HEK293 (cell line): ENCODE measurements around the gene CCR3.

Experiments
- CTCF ChIA-PET: fragments of 350-600 bp; formaldehyde crosslinking; extraction: SDS; loops from one replicate; lab custom pipeline; 2021; ENCODE audit warnings: antibody characterized with exemption; lab: Yijun Ruan, JAX
- POLR2A ChIA-PET: fragments of 300-600 bp; formaldehyde crosslinking; extraction: SDS; loops from one replicate; lab custom pipeline; 2020; ENCODE audit warnings: antibody characterized with exemption, inconsistent platforms; lab: Yijun Ruan, JAX
- H3K27ac ChIP-seq: fragments of 200-500 bp; sonication (Bioruptor generic); 2 replicates; pipeline ENCODE4 v1.5.1; 2014; ENCODE audit warnings: low read depth, low read length, control low read depth, inconsistent platforms; ENCODE audit errors: extremely low read depth
- H3K36me3 ChIP-seq, 2 experiments: fragments of 200-500 bp in 1 of 2; sonication (Bioruptor generic) in 1 of 2; 1 replicate in 1 of 2; 2 replicates in 1 of 2; pipeline ENCODE4 v1.5.1; 2014 to 2017; ENCODE audit warnings: inconsistent platforms in 2 of 2, low read length in 2 of 2; ENCODE audit not compliant: control insufficient read depth in 2 of 2, insufficient read depth in 1 of 2
- H3K4me1 ChIP-seq: fragments of 200-500 bp; sonication (Bioruptor generic); 2 replicates; pipeline ENCODE4 v1.5.1; 2014; ENCODE audit warnings: mild to moderate bottlenecking, low read length, inconsistent platforms; ENCODE audit not compliant: control insufficient read depth, insufficient read depth
- H3K4me3 ChIP-seq: 2 replicates; pipeline ENCODE4 v1.5.1; 2011; ENCODE audit warnings: low read depth, mild to moderate bottlenecking, control low read depth, low read length, moderate library complexity
- H3K9me3 ChIP-seq: fragments of 200-500 bp; sonication (Bioruptor generic); 2 replicates; pipeline ENCODE4 v1.5.1; 2014; ENCODE audit warnings: low read depth, low read length, inconsistent platforms; ENCODE audit not compliant: control insufficient read depth, insufficient read depth
- BCL11B ChIP-seq: fragments of 450-650 bp; formaldehyde crosslinking; IDR thresholded peaks from 2 replicates; pipeline ENCODE4 v1.5.1; 2016; ENCODE audit warnings: low read depth, missing biosample characterization, missing genetic modification characterization
- HOXC10 ChIP-seq: sonication (generic); formaldehyde crosslinking; IDR thresholded peaks from 2 replicates; pipeline ENCODE4 v1.8.1; 2023; ENCODE audit warnings: mild to moderate bottlenecking, missing genetic modification reagents
- OSR2 ChIP-seq: fragments of 450-650 bp; formaldehyde crosslinking; IDR thresholded peaks from 2 replicates; pipeline ENCODE4 v1.5.1; 2016; ENCODE audit warnings: missing biosample characterization, missing genetic modification characterization
- PRDM1 ChIP-seq: fragments of 450-650 bp; formaldehyde crosslinking; IDR thresholded peaks from 2 replicates; pipeline ENCODE4; 2016; ENCODE audit warnings: missing biosample characterization, missing genetic modification characterization
- RBAK ChIP-seq: fragments of 450-650 bp; formaldehyde crosslinking; IDR thresholded peaks from 2 replicates; pipeline ENCODE4 v1.5.1; 2016; ENCODE audit warnings: missing biosample characterization, missing genetic modification characterization
- SP2 ChIP-seq: fragments of 450-650 bp; formaldehyde crosslinking; IDR thresholded peaks from 2 replicates; pipeline ENCODE4 v1.5.1; 2016; ENCODE audit warnings: missing biosample characterization, missing genetic modification characterization
- SP3 ChIP-seq: fragments of 450-650 bp; formaldehyde crosslinking; IDR thresholded peaks from 2 replicates; pipeline ENCODE4 v1.5.1; 2016; ENCODE audit warnings: missing biosample characterization, missing genetic modification characterization
- ZBTB10 ChIP-seq: fragments of 450-650 bp; formaldehyde crosslinking; IDR thresholded peaks from 2 replicates; pipeline ENCODE4 v1.5.1; 2016; ENCODE audit warnings: missing biosample characterization, missing genetic modification characterization
- ZBTB48 ChIP-seq: fragments of 450-650 bp; formaldehyde crosslinking; IDR thresholded peaks from 2 replicates; pipeline ENCODE4 v1.5.1; 2016; ENCODE audit warnings: missing biosample characterization, missing genetic modification characterization
- ZFP37 ChIP-seq: fragments of 450-650 bp; formaldehyde crosslinking; IDR thresholded peaks from 2 replicates; pipeline ENCODE4 v1.5.1; 2016; ENCODE audit warnings: missing biosample characterization, missing genetic modification characterization
- ZNF148 ChIP-seq: fragments of 450-650 bp; formaldehyde crosslinking; IDR thresholded peaks from 2 replicates; pipeline ENCODE4 v1.5.0; 2017; ENCODE audit warnings: missing biosample characterization, missing genetic modification characterization, borderline replicate concordance
- ZNF214 ChIP-seq: fragments of 450-650 bp; formaldehyde crosslinking; IDR thresholded peaks from 2 replicates; pipeline ENCODE4 v1.5.1; 2017; ENCODE audit warnings: missing biosample characterization, mild to moderate bottlenecking, missing genetic modification characterization, borderline replicate concordance
- ZNF23 ChIP-seq: fragments of 450-650 bp; formaldehyde crosslinking; IDR thresholded peaks from 2 replicates; pipeline ENCODE4 v1.5.1; 2016; ENCODE audit warnings: missing biosample characterization, missing genetic modification characterization, borderline replicate concordance
- ZNF488 ChIP-seq: fragments of 450-650 bp; formaldehyde crosslinking; IDR thresholded peaks from 2 replicates; pipeline ENCODE4 v1.5.1; 2016; ENCODE audit warnings: missing biosample characterization, missing genetic modification characterization
- ZNF513 ChIP-seq: fragments of 450-650 bp; IDR thresholded peaks from 2 replicates; pipeline ENCODE4 v1.5.1; 2018; ENCODE audit warnings: missing biosample characterization, missing genetic modification characterization
- ZNF776 ChIP-seq: fragments of 450-650 bp; formaldehyde crosslinking; IDR thresholded peaks from 2 replicates; pipeline ENCODE4 v1.5.0; 2017; ENCODE audit warnings: missing biosample characterization, missing genetic modification characterization, borderline replicate concordance
- ZNF791 ChIP-seq: fragments of 450-650 bp; formaldehyde crosslinking; IDR thresholded peaks from 2 replicates; pipeline ENCODE4 v1.5.1; 2016; ENCODE audit warnings: missing biosample characterization, missing genetic modification characterization
- ZSCAN4 ChIP-seq: fragments of 450-650 bp; formaldehyde crosslinking; IDR thresholded peaks from 2 replicates; pipeline ENCODE4 v1.5.1; 2017; ENCODE audit warnings: missing biosample characterization, missing genetic modification characterization
- TF ChIP-seq, protein P1 (sequence below): fragments of 450-650 bp; formaldehyde crosslinking; IDR thresholded peaks from 2 replicates; pipeline ENCODE4 v1.5.1; 2016; ENCODE audit warnings: missing biosample characterization, missing genetic modification characterization
- TF ChIP-seq, protein P2 (sequence below): fragments of 450-650 bp; formaldehyde crosslinking; conservative IDR thresholded peaks from 2 replicates; pipeline ENCODE4 v1.5.1; 2016; ENCODE audit warnings: low read depth, missing biosample characterization, missing genetic modification characterization

The CCR3 gene

DNA sequence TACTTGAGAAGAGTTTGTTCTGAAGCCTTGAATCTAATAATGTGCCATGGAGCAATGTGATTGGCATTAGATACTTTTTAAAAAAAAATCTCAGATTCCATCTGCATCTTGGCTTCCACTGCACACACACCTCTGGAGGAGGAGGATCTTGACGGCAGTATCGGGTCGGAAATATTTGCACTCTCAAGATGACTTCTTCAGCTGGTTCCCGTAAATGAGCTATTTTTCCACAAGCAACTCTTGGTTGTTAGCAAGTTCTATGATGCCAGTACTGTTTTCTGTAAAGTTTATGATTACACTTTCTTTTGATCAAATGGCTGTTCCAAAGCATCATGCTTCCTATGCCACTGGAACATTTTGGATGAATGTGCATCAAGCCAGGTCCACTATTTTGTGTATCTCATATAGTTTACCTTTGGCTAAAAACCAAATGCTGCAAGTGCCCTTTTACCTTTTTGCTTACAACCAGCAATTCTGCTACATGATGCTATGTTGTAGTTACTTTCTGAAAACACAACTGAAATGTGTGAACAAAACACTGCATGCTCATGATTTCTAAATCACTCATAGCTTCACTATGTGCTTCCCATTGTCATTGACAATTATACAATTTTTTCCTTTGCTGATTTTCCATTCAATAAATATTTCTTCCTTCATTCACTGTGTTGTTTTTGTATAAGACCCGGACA is 43.8 kb downstream of the CCR3 start (continued):
- TF ChIP-seq, protein P1, sequence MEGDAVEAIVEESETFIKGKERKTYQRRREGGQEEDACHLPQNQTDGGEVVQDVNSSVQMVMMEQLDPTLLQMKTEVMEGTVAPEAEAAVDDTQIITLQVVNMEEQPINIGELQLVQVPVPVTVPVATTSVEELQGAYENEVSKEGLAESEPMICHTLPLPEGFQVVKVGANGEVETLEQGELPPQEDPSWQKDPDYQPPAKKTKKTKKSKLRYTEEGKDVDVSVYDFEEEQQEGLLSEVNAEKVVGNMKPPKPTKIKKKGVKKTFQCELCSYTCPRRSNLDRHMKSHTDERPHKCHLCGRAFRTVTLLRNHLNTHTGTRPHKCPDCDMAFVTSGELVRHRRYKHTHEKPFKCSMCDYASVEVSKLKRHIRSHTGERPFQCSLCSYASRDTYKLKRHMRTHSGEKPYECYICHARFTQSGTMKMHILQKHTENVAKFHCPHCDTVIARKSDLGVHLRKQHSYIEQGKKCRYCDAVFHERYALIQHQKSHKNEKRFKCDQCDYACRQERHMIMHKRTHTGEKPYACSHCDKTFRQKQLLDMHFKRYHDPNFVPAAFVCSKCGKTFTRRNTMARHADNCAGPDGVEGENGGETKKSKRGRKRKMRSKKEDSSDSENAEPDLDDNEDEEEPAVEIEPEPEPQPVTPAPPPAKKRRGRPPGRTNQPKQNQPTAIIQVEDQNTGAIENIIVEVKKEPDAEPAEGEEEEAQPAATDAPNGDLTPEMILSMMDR, result no peak
- TF ChIP-seq ZSCAN4 (no peak), ZNF513 (tag by site-specific recombination) (no peak), ZNF488 (tag by site-specific recombination) (no peak), ZNF23 (tag by site-specific recombination) (no peak), ZNF214 (no peak), ZBTB48 (tag by site-specific recombination) (no peak)

GRCh38 chr3:46286947-46287565 is 44.8 kb downstream of the CCR3 start:
- Histone ChIP-seq H3K4me1 (no peaks in the 10 kb centered on the region), H3K27ac (no peak overlapping the region), H3K9me3 (no peaks in the 10 kb centered on the region), H3K36me3 (no peaks in the 10 kb centered on the region), H3K4me3 (no peak overlapping the region)
- ChIA-PET POLR2A (no interaction called here), CTCF (interaction anchor here (0.9 kb wide), 1 partner anchor 10 kb away, joined by 3 read pairs; no protein-coding TSS in a partner anchor)
- TF ChIP-seq HOXC10 (CRISPR knock-in tag) (no peak), ZFP37 (no peak), ZNF791 (tag by site-specific recombination) (no peak), SP3 (tag by site-specific recombination) (no peak), ZNF776 (tag by site-specific recombination) (no peak), SP2 (tag by site-specific recombination) (no peak), ZBTB10 (tag by site-specific recombination) (no peak), BCL11B (tag by site-specific recombination) (no peak), PRDM1 (tag by site-specific recombination) (no peak), ZNF148 (tag by site-specific recombination) (no peak), RBAK (no peak), OSR2 (tag by site-specific recombination) (no peak)
- TF ChIP-seq, protein P2, sequence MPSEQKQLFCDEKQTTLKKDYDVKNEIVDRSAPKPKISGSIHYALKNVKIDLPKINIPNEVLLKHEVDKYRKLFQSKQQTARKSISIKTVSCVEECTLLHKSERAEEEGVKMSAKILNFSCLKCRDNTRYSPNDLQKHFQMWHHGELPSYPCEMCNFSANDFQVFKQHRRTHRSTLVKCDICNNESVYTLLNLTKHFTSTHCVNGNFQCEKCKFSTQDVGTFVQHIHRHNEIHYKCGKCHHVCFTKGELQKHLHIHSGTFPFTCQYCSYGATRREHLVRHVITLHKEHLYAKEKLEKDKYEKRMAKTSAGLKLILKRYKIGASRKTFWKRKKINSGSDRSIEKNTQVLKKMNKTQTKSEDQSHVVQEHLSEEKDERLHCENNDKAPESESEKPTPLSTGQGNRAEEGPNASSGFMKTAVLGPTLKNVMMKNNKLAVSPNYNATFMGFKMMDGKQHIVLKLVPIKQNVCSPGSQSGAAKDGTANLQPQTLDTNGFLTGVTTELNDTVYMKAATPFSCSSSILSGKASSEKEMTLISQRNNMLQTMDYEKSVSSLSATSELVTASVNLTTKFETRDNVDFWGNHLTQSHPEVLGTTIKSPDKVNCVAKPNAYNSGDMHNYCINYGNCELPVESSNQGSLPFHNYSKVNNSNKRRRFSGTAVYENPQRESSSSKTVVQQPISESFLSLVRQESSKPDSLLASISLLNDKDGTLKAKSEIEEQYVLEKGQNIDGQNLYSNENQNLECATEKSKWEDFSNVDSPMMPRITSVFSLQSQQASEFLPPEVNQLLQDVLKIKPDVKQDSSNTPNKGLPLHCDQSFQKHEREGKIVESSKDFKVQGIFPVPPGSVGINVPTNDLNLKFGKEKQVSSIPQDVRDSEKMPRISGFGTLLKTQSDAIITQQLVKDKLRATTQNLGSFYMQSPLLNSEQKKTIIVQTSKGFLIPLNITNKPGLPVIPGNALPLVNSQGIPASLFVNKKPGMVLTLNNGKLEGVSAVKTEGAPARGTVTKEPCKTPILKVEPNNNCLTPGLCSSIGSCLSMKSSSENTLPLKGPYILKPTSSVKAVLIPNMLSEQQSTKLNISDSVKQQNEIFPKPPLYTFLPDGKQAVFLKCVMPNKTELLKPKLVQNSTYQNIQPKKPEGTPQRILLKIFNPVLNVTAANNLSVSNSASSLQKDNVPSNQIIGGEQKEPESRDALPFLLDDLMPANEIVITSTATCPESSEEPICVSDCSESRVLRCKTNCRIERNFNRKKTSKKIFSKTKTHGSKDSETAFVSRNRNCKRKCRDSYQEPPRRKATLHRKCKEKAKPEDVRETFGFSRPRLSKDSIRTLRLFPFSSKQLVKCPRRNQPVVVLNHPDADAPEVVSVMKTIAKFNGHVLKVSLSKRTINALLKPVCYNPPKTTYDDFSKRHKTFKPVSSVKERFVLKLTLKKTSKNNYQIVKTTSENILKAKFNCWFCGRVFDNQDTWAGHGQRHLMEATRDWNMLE (tag by site-specific recombination), result no peak
